ENCODE data around the gene HTT-AS. TPM values are rescaled to one million over a fixed set of nuclear protein-coding genes. Genes with fewer than 3 reads are reported as not detected.

The HTT-AS gene
- total and polyA plus RNA-seq, 10 donors, result not detected

DNA sequence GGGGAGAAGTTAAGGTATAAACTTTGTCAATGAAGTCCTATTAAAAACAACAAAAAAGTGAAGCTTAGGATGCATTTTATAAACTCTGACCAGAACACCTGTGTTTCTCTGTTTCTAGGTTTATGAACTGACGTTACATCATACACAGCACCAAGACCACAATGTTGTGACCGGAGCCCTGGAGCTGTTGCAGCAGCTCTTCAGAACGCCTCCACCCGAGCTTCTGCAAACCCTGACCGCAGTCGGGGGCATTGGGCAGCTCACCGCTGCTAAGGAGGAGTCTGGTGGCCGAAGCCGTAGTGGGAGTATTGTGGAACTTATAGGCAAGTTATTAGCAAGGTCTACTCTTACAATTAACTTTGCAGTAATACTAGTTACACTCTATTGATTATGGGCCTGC is 46.8 kb upstream of the HTT-AS start:
- no peak for DNase-seq
- Histone ChIP-seq H3K27me3 (replicated peaks in 1 of 7) (no peaks in the 10 kb centered on the region), H3K36me3 (peaks cover 0 to 96% (median 49%) of the 10 kb centered on the region in 6 donors), H3K27ac (peak overlapping the region in 3 of 8 donors; percentile 58 to 79 (median 65)), H3K4me1 (peaks cover 15 to 37% (median 19%) of the 10 kb centered on the region in 6 donors), H3K4me3 (no peak overlapping the region), H3K9me3 (no peaks in the 10 kb centered on the region)
- intact Hi-C loops (cut with DNase I; ENCODE audit: low total_unique reads), result no loop called here
- TF ChIP-seq, protein P1, sequence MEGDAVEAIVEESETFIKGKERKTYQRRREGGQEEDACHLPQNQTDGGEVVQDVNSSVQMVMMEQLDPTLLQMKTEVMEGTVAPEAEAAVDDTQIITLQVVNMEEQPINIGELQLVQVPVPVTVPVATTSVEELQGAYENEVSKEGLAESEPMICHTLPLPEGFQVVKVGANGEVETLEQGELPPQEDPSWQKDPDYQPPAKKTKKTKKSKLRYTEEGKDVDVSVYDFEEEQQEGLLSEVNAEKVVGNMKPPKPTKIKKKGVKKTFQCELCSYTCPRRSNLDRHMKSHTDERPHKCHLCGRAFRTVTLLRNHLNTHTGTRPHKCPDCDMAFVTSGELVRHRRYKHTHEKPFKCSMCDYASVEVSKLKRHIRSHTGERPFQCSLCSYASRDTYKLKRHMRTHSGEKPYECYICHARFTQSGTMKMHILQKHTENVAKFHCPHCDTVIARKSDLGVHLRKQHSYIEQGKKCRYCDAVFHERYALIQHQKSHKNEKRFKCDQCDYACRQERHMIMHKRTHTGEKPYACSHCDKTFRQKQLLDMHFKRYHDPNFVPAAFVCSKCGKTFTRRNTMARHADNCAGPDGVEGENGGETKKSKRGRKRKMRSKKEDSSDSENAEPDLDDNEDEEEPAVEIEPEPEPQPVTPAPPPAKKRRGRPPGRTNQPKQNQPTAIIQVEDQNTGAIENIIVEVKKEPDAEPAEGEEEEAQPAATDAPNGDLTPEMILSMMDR (IDR thresholded peaks at IDR 0.05 in 8 of 11, conservative IDR thresholded peaks at IDR 0.05 in 3 of 11), result no peak
- TF ChIP-seq POLR2A (IDR thresholded peaks at IDR 0.05), result no peak
- TF ChIP-seq POLR2AphosphoS5 (IDR thresholded peaks at IDR 0.05), result no peak
- WGBS, 5 donors, result 88 to 99% (median 90%) methylated on average over 9 of the region's 9 CpGs

- TF ChIP-seq, protein P1 (IDR thresholded peaks at IDR 0.05 in 8 of 11, conservative IDR thresholded peaks at IDR 0.05 in 3 of 11), result no peak
- TF ChIP-seq POLR2AphosphoS5 (IDR thresholded peaks at IDR 0.05), result no peak
- TF ChIP-seq POLR2A (IDR thresholded peaks at IDR 0.05), result no peak
- intact Hi-C loops (cut with DNase I; ENCODE audit: low total_unique reads), result no loop called here
- H3K4me1 ChIP-seq, result peaks cover 15 to 36% (median 19%) of the 10 kb centered on the region in 6 donors
- no peak for DNase-seq
- no peaks in the 10 kb centered on the region for H3K27me3 ChIP-seq (replicated peaks in 1 of 7)
- 92 to 97% (median 93%) methylated on average over 2 of the region's 2 CpGs for WGBS, 5 donors
- no peak overlapping the region for H3K4me3 ChIP-seq
- no peaks in the 10 kb centered on the region for H3K9me3 ChIP-seq
- H3K27ac ChIP-seq, result no peak overlapping the region
- H3K36me3 ChIP-seq, result peaks cover 4 to 99% (median 59%) of the 10 kb centered on the region in 6 donors
Measured at GRCh38 chr4:3119464-3119863, 45.1 kb upstream of the HTT-AS start.

DNA sequence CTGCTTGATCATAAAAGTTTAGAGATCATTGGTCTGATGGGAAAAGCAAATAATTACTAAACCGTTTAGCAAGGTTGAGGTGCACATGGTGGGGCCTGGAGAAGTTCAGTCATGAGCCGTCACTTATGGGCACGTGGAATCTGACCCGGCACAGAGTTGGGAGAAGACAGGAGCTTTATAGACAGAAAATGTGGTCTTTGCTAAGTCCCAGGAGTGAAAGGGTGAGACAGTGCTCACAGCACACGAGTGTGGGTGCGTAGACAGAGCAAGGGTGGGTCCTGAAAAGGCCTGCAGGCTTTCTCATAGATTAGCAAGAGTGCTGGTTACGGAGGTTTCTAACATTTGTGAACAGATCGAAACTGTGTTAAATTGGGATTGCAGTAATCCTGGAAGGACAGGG is 44.0 kb upstream of the HTT-AS start:
- Histone ChIP-seq H3K4me1 (peaks cover 13 to 25% (median 16%) of the 10 kb centered on the region in 6 donors), H3K27ac (no peak overlapping the region), H3K4me3 (no peak overlapping the region), H3K27me3 (replicated peaks in 1 of 7) (no peaks in the 10 kb centered on the region), H3K36me3 (peaks cover 4 to 99% (median 64%) of the 10 kb centered on the region in 6 donors), H3K9me3 (no peaks in the 10 kb centered on the region)
- WGBS, 5 donors, result 92 to 96% (median 96%) methylated on average over 8 of the region's 8 CpGs
- TF ChIP-seq, protein P1 (IDR thresholded peaks at IDR 0.05 in 8 of 11, conservative IDR thresholded peaks at IDR 0.05 in 3 of 11), result no peak
- no peak for TF ChIP-seq POLR2A (IDR thresholded peaks at IDR 0.05)
- no peak for TF ChIP-seq POLR2AphosphoS5 (IDR thresholded peaks at IDR 0.05)
- no peak for DNase-seq
- intact Hi-C loops (cut with DNase I; ENCODE audit: low total_unique reads), result no loop called here

DNA sequence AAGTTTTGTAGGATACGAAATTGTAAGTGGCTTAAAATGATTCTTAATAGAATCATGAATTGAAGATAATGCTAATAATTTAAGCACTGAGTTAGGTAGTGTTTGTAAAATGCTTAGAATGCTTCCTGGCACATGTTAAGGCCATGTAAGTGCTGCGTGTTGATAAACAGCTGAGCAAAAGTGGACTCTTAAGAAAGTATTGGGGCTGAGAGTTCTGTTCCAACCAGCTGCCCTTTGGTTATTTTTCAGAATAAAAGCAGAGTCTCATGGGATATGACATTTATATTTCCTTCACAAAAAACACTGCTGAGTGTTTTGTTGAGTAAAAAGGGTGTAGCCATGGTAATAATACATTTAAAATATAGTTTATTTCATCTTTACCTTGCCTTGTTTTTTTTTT is 42.6 kb upstream of the HTT-AS start:
- H3K36me3 ChIP-seq, result peaks cover 4 to 100% (median 64%) of the 10 kb centered on the region in 6 donors
- intact Hi-C loops (cut with DNase I; ENCODE audit: low total_unique reads), result no loop called here

More for the DNA sequence above, 42.6 kb upstream of the HTT-AS start:
- no peaks in the 10 kb centered on the region for H3K9me3 ChIP-seq
- no peak for TF ChIP-seq POLR2A (IDR thresholded peaks at IDR 0.05)
- no peak overlapping the region for H3K4me3 ChIP-seq
- DNase-seq, result no peak
- H3K4me1 ChIP-seq, result peaks cover 3 to 15% (median 5%) of the 10 kb centered on the region in 6 donors
- no peaks in the 10 kb centered on the region for H3K27me3 ChIP-seq (replicated peaks in 1 of 7)
- no peak overlapping the region for H3K27ac ChIP-seq
- WGBS, 5 donors, result 76 to 92% (median 85%) methylated on average over 2 of the region's 2 CpGs
